Right renal cortex interstitium (tissue), 3 donors: ENCODE data around the gene PSTPIP2. TPM values are rescaled to one million over a fixed set of nuclear protein-coding genes. Genes with fewer than 3 reads are reported as not detected.
"Not testable (repeated sequence)": the region's sequence is repeated elsewhere in the genome, so short reads cannot be mapped to it uniquely, and the experiment has no call there.

Experiments
- DNase-seq, 3 donors: peaks; one replicate each; pipeline ENCODE4 v3.0.0-alpha.2; 2013; ENCODE audit warnings: low read depth in 3 of 3, low spot score in 2 of 3
- polyA plus RNA-seq, 3 donors: library from polyadenylated mRNA; unstranded; fragments of 120-200 nt; gene quantifications; one replicate each; pipeline ENCODE4 v1.2.1, GENCODE V29; 2013; ENCODE audit not compliant: insufficient read length in 3 of 3

Gene PSTPIP2
- polyA plus RNA-seq, 3 donors: 9.4 to 10.2 (median 9.8) TPM

DNA sequence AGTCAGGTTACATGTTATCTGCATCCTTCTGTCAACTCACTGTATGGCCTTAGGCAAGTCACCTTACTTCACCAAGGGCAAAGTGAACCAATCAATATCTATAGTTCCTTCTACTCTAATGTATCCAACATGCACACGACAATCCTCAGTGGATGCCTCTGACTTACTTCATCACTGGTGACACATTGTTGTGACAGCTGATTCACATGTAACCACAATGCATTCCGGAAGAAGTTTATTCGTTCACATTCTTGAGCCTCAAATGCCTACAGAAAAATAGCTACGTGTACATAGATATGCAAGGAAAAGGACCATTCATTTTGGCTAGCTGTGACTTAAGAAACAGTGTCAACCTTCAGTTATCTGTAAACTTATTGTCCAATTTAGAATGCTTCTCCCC is 78.6 kb downstream of the PSTPIP2 start:
- no peak for DNase-seq

DNA sequence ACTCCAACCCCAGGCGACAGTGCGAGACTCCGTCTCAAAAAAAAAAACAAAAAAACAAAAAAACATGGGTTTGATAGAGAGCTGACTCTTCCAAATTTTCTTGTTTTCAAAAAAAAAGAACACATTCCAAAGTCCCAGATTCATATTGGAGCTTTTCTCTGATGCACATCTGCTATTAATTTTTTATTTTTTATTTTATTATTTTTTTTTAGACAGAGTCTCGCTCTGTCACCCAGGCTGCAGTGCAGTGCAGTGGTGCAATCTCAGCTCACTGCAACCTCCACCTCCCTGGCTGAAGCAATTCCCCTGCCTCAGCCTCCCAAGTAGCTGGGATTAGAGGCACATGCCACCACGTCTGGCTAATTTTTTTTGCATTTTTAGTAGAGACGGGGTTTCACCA is 79.5 kb downstream of the PSTPIP2 start:
- DNase-seq: not testable (repeated sequence)

DNA sequence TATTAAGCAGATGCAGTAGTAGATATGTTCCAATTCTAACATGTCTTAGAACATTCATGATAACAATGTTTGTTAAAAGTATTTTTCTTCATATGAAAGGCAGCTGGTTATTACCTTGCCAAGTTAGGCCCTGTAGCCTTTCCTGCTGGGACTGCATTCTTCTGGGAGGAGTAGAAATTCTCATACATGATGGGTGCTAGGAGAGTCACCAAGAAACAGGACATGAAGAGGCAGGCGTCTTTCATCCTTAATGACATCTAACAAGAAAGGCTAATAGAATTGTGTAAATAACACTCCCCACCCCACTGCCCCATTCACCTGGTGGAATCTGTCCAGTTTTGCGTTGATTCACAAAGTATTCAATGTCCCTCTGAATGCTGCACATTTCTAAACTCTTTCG is 80.3 kb downstream of the PSTPIP2 start:
- no peak for DNase-seq

DNA sequence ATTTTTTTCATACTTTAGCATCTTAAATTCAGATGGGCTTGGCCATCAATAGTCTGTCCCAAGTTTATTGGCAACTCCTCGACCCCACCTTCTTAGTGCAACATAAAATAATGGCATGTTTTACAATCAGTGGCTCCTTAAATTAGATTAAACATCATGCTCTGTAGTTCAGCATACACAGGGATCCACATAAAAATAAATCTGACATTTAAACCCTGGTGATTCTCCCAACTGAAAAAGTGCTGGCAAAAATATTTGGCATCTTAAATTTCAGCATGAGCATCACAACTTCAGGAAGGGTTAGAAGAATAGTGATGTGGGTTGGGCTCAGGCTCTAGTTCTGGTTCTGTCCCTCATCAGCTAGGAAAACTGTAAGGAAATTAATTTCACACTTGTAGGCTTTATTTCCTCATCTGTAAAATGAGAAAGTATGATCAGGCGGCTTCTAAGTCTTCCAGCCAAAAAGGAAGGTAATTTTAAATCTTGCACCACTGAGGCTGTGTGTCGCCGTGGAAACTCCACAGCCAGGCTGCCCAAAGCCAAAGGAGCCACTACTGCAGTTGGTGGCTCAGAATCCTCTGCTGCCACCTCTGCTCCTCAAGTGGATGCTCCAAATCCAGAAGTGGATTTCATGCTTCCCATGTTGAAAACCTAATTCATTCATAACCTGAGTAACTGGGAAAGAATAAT is 87.4 kb downstream of the PSTPIP2 start:
- no peak for DNase-seq

DNA sequence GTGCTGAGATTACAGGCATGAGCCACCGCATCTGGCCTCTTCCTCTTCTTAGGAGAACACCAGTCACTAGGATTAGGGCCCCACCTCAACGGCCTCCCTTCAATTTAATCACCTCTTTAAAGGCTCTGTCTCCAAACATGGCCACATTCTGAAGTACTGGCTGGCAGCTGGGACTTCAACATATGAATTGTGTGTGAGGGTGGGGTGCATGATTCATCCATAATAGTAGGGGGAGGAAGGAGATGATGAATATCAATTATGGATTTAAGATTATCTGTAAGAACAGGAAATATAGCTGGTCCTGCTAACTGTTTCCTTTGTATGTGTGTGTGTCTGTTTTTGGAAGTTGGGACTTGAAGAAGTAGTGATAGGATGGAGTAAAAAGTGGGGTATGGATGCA is 90.2 kb downstream of the PSTPIP2 start:
- no peak for DNase-seq

DNA sequence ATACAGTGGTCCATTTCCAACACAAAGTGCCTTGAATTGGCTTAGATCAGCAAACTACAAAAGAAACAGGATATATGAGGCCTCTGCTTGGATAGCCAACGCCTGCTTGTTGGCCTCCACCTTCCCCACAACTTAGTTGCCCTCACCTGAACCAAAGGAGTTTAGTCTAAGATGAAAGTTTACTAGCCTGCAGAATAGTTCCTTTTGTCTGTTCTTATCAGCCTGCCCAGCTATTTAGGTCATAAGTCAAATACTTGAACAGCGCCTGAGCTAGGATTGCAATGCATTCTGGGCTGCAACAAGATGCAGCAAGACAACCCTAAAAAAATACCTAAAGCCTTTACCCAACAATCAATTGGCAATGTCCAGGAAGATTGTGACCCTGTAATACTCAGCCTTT is 91.8 kb downstream of the PSTPIP2 start:
- DNase-seq: no peak

DNA sequence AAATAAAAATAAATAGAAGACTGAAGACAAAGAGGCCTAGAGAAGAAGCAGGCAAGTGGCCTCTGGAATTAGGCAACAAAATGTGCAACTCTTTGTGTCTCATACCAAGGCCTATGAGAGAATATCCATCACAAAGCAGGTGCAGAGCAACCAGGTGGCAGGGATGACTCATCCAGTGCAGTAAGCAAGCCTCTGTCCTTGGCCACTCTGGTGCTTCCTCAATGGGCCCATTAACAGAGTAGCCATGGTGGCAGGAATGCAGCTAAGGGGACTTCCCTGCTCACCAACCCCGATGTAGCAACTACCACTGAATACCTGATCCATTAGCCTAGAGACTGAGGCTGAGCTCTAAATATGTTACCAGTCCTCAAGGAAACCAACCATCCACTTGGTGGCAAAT is 94.0 kb downstream of the PSTPIP2 start:
- DNase-seq: no peak

DNA sequence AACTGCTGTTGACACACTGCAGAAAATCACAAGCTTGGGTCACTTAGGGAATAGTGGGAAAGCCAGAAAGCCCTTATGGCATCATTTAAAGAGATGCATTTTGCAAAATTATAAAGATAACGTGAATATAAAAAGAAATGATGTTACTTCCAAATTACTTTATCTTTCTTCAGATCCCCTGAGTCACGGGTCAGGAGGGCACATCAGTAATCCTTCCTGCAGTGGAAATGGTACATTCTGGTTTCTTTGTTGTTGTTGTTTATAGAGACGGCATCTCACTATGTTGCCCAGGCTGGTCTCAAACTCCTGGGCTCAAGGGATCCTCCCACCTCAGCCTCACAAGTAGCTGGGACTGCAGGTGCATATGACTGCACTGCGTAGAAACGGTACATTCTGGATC is 95.1 kb downstream of the PSTPIP2 start:
- DNase-seq: no peak

DNA sequence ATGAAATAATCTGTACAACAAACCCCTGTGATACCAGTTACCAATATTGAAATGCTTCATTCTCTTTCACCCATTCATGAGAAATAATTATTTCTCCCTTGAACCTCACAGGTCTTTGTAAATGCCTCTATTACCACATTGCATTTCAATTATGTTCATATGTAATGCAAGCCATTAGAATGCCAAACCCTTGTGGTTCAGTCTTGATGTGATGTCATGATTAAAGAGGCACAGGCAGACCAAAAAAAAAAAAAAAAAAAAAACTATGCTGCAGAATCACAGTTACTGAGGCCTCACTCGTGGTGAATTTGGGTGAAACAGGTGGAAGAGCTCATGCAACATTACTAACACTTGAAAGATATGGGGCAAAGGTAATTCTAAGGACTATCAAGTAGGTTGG is 95.5 kb downstream of the PSTPIP2 start:
- no peak for DNase-seq

DNA sequence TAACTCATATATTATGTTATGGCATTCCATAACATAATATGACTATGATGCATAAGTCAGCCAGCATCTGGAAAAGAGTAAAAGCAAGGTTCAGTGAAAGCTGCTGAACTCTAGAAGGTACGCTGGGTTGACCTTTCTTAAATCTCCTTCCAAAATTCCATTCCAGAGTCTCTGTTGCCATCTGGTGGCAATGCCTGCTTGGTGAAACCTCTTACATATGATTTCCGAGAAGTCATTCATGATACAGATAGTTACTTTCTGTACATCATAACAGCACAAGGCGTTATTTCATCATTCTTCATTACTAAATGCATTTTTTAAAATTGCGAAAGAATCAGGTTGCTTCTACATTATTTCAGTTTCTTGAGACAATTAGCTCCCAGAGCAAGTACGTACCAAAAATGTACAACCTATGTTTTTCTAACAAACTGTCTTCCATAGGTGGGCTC is 97.9 kb downstream of the PSTPIP2 start:
- peak in 2 of 3 donors; percentile 34 to 44 for DNase-seq

DNA sequence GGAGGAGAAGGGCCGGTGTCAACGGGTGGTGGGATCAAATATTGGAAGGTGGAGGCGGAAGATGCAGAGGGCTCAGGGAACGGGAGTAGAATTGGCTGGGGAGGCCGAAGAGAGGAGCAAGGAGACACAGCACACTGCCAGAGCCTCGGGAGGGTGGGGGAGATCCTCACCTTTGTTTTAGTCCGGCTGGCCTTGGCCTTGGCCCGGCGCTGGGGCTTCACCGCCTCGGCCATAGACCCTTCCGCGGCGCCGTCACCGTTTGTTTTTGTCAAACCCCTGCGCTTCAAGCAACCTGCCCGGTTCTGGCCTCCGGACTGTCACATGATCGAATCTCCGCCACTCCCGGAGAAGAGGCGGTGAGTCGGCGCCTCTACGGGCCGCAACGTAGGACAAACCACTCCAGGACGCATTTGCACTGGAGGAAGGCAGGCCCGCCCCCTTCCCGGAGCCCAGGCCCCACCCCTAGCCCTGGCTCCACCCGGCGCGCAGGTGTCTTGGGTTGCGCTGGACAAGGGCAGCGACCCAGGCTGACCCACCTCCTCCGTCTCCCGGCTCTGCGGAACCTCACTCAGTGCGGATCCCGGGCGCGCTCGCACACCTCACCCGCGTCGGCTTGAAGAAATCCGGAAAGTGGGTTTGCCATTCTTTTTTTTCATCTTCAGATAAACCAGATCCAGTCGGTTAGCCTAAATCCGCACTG is 104.9 kb downstream of the PSTPIP2 start, which contains the start of gene EPG5:
Gene EPG5, minus strand, starts transcription at position 323 of the 700 bp plus-strand sequence. Its CDS starts 90 bp downstream, at position 233.
- peak; percentile 79 to 93 (median 89) for DNase-seq

DNA sequence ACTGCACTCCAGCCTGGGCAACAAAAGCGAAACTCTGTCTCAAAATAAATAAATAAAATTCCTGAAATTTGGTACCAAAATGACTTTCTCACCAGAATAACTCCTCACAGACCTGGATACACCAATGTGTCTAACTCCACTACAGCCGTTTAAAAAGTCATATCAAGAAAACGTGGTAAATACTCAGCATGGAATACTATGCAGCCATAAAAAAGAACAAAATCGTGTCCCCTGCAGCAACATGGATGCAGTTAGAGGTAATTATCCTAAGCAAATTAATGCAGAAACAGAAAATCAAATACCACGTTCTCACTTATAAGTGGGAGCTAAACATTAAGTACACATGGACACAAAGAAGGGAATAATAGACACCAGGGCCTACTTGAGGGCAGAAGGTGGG is 107.1 kb downstream of the PSTPIP2 start:
- DNase-seq: not testable (repeated sequence)

DNA sequence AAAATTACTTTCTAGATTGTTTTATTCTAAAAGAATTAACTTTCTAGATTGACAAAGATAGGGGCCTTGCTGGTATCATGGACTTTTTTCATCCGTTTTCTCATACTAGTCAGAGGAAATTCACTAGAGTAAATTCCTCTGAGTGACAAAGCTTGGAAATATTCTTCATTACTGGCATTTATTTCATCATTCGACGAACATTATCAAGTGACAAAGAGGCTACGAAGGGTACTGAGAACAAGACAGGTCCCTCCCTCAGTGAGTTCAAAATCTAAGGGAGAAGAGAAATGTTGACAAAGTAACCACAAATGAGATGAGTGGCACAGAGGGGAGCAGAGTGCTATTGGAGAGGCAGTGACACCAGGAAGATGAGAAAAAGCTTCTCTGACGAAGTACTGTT is 109.2 kb downstream of the PSTPIP2 start:
- no peak for DNase-seq

DNA sequence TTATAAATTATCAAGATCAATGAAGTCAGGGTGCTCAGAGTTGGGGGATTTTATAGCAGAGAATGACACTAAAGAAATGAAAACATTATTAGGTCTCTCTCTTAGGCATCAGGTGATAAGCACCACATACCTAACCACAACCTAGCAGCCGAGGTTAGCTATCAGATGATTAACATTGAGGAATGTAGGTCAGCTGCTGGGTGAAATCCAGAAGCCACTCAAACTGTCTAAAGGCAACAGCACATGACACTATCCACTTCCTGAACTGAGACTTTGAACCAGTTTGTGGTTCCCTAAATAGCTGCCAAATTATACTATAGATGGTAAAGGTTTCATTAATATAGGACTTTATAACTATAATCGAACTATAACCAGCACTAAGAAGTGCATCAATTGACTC is 109.6 kb downstream of the PSTPIP2 start:
- DNase-seq: no peak

DNA sequence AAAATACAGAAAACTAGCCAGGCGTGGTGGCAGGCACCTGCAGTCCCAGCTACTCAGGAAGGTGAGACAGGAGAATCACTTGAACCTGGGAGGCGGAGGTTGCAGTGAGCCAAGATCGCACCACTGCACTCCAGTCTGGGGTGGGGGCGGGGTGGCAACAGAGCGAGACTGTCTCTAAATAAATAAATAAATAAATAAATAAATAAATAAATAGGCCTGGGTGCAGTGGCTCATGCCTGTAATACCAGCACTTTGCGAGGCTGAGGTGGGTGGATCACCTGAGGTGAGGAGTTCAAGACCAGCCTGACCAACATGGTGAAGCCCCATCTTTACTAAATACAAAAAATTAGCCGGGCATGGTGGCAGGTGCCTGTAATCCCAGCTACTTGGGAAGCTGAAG is 112.6 kb downstream of the PSTPIP2 start:
- not testable (repeated sequence) for DNase-seq

DNA sequence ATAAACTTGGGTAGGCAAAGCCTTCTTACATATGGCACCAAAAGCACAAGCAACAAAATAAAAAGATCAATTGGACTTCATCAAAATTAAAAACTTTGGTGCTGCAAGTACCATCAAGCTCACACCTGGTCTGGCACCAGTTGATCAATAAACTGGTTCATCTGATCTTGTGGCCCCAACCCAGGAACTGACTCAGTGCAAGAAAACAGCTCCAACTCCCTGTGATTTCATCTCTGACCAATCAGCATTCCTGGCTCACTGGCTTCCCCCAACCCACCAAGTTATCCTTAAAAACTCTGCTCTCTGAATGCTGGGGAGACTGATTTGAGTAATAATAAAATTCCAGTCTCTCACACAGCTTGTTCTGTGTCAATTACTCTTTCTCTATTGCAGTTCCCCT is 113.3 kb downstream of the PSTPIP2 start:
- no peak for DNase-seq

DNA sequence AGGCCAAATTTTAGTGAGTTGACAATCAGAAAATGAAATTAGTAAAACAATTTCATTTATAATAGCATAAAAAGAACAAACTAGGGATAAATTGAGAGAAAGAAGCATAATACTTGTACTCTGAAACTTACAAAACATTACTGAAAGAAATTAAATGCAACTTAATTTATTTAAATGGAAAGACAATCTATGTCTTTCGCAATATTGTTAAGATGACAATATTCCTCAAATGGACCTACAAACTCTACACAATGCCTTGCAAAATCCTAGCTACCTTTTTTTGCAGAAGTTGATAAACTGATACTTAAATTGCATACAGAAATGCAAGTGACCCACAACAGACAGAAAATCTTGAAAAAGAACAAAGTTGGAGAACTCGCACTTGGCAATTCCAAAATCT is 114.0 kb downstream of the PSTPIP2 start:
- no peak for DNase-seq

DNA sequence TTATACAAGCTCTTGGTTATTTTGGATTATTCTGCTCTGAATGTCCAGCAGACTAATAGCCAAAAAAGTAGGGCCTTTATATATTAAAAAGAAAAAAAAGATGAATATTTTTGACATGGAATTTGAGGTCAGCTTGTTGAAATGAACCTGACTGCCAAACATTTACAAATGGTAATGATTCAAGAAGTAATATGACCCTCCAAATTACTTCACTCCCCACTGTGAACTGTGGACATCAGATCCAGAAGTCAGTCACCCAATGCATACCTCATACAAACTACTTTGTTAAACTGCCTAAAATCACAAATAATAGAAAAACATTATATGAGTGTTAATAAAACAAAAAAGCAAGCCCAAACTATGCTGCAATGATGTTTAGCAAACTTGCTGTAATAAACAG is 115.0 kb downstream of the PSTPIP2 start:
- DNase-seq: no peak

DNA sequence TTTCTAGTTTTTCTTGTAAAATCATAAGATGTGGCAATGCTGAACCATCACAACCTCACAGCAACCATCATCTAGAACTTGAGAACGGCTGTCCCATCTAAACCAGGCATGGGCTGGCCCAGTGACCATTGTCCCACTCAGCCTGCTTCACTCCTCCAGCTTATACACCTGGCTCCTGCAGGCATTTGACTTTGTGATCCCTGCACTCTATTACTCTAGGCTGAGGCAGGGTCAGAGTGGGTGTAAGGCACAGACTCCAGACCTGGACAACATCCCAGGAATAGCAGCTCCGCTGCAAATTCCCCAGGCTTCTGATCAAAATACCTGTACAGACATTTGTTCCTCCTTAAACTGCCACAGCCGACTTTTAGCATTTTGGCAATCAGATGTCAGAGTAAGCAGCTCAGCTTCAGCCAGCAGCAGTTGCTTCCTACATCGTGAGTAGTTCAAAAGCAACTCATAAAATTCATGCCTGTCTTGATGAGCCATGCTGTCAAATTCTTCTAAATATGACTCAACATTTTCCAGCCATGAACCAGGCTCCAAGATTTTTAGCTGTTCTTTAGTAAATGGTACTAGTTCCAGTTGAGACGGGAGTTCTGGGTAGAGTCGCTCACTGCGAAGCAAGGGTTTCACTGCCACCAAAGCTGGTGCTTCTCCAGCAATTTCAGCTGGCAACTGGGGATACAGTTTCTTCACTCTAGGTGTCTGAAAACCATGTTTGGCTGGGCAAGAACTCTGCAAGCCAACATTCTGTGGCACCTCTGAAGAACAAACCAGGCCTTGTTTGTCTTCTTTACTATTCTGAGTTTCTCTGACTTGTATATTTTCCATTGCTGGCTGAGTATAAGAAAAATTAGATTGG is 117.8 kb downstream of the PSTPIP2 start:
- no peak for DNase-seq

DNA sequence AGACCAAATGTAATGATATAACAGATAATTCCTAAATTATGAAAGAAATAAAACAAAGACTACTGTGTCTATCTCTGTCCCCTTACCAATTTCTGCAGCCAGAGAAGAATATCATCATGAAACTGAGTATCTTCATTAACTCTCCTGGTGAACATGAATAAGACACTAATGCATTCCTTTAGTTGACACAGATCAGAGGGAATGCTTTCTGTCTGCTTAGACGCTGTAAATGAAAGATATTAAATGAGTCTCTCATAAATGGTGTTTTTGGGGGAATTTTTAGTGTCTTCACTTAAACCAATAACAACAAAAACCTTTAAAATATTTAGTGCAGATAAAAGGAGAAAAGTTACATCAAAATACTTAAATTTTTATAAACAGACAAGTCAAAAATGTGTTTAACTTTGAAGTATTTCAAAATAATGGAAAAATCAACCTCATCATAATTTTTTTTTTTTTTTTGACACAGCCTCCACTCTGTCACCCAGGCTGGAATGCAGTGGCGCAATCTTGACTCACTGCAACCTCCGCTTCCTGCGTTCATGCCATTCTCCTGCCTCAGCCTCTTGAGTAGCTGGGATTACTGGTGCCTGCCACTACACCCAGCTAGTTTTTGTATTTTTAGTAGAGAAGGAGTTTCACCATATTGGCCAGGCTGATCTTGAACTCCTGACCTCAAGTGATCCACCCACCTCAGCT is 120.9 kb downstream of the PSTPIP2 start:
- DNase-seq: no peak

DNA sequence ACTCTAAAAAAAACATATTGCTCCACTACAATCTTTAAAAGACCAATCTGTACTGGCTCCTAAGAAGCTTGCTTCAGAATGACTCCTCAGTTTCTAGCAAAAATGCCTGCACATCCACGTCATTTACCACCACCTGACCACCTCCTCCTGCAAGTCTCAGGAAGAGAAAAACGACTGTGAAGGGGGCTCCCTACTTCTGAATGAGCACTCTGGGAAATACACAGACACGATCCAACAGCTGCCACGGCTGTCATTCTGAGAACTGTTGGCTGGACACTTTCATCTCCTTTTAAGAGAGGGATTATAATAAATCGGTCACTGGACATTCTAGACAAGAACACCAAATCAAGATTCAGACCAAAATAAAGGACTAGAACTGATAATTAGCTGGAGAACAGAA is 126.4 kb downstream of the PSTPIP2 start:
- no peak for DNase-seq
